HUES64 (cell line): ENCODE data around the gene FAAP100.

Experiments used
- H3K27ac ChIP-seq: 2 replicates; pipeline ENCODE4 v1.7.0; 2013; ENCODE audit warnings: low read depth, low read length, inconsistent platforms
- H3K27me3 ChIP-seq: 2 replicates; pipeline ENCODE4 v1.6.1; 2013; ENCODE audit warnings: mild to moderate bottlenecking, low read length; ENCODE audit not compliant: insufficient read depth
- H3K36me3 ChIP-seq: 2 replicates; pipeline ENCODE4 v1.6.1; 2013; ENCODE audit warnings: mild to moderate bottlenecking, low read length; ENCODE audit not compliant: insufficient read depth
- H3K4me1 ChIP-seq: 2 replicates; pipeline ENCODE4 v1.6.1; 2013; ENCODE audit warnings: mild to moderate bottlenecking, low read length, moderate library complexity; ENCODE audit not compliant: insufficient read depth
- H3K4me3 ChIP-seq: 2 replicates; pipeline ENCODE4 v1.5.1; 2013; ENCODE audit warnings: mild to moderate bottlenecking, low read length, moderate library complexity
- H3K9ac ChIP-seq: 2 replicates; pipeline ENCODE4 v1.6.1; 2013; ENCODE audit warnings: mild to moderate bottlenecking, low read depth, low read length
- H3K9me3 ChIP-seq: 2 replicates; pipeline ENCODE4 v1.6.1; 2013; ENCODE audit warnings: low read depth, low read length; ENCODE audit not compliant: insufficient read depth
- WGBS: fragments of 150-250, 120-280 bp; methylation state at CpG from one replicate; pipeline ENCODE4 v1.1.7; 2013; ENCODE audit warnings: missing lambda C conversion rate; 5-methylcytosine and 5-hydroxymethylcytosine counted together

The FAAP100 gene

DNA sequence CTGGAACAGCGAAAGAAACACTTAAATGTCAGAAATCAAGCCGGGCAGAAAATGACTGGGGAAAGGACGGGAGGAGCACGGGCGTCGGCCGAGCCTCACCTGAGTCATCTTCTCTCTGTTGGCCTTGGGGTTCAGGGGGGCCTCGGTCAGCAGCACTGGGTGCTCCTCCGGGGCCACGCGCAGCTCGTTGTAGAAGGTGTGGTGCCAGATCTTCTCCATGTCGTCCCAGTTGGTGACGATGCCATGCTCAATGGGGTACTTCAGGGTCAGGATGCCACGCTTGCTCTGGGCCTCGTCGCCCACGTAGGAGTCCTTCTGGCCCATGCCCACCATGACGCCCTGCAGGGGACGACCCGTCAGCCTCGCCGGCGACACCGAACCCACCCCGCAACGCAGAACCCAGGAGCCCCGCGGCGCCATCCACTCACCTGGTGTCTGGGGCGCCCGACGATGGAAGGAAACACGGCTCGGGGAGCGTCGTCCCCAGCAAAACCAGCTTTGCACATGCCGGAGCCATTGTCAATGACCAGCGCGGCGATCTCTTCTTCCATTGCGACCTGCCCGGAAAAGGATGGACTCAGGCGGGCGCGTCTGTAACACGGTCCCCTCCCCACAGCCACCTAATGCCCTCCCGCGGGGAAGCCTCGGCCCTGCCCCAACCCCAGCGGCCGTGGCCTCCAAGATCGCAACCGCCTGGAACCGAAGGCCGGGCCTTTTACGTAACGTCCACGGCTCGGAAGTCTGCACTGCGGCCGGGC is 40.2 kb downstream of the FAAP100 start:
- Histone ChIP-seq H3K9ac (peak overlapping the region; percentile 98), H3K9me3 (no peaks in the 10 kb centered on the region), H3K27ac (peak overlapping the region; percentile 91), H3K27me3 (no peaks in the 10 kb centered on the region), H3K4me1 (peaks cover 11% of the 10 kb centered on the region; the same call in 1 of the 2 replicates), H3K36me3 (peaks cover 39% of the 10 kb centered on the region), H3K4me3 (peak overlapping the region; percentile 98)
- WGBS, result 1% methylated on average over 62 of the region's 62 CpGs

DNA sequence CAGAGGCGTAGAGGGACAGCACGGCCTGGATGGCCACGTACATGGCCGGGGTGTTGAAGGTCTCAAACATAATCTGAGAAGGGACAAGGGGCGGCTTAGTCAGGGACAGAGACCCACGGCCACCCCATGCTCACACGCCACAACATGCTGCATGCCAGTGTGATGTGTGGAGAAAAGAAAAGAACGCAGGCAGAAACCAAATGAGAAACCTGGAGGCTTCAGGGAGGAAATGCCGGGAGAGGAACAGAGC is 40.7 kb downstream of the FAAP100 start:
- peaks cover 39% of the 10 kb centered on the region for H3K36me3 ChIP-seq
- 5% methylated on average over 8 of the region's 9 CpGs for WGBS
- peak overlapping the region; percentile 98 for H3K4me3 ChIP-seq
- H3K27me3 ChIP-seq, result no peaks in the 10 kb centered on the region
- peaks cover 11% of the 10 kb centered on the region; the same call in 1 of the 2 replicates for H3K4me1 ChIP-seq
- H3K9ac ChIP-seq, result peak overlapping the region; percentile 98
- H3K9me3 ChIP-seq, result no peaks in the 10 kb centered on the region
- peak overlapping the region; percentile 91 for H3K27ac ChIP-seq

DNA sequence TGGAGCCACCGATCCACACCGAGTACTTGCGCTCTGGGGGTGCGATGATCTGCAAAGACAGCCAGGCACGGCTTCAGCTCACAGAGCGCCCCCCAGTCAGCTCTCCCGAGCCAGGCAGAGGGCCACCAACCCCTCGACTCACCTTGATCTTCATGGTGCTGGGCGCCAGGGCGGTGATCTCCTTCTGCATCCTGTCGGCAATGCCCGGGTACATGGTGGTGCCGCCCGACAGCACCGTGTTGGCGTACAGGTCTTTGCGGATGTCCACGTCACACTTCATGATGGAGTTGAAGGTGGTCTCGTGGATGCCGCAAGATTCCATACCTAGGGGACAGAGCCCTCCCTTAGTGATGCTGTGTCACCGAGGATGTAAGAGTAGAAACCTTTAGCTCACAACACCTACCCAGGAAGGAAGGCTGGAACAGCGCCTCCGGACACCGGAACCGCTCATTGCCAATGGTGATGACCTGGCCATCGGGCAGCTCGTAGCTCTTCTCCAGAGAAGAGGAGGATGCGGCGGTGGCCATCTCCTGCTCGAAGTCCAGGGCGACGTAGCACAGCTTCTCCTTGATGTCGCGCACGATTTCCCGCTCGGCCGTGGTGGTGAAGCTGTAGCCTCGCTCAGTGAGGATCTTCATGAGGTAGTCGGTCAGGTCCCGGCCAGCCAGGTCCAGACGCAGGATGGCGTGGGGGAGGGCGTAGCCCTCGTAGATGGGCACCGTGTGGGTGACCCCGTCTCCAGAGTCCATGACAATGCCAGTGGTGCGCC is 41.2 kb downstream of the FAAP100 start:
- H3K4me1 ChIP-seq, result peaks cover 7% of the 10 kb centered on the region; the same call in 1 of the 2 replicates
- peak overlapping the region; percentile 91 for H3K27ac ChIP-seq
- H3K9me3 ChIP-seq, result no peaks in the 10 kb centered on the region
- peak overlapping the region; percentile 98 for H3K9ac ChIP-seq
- peak overlapping the region; percentile 98 for H3K4me3 ChIP-seq
- H3K27me3 ChIP-seq, result no peaks in the 10 kb centered on the region
- H3K36me3 ChIP-seq, result peaks cover 36% of the 10 kb centered on the region
- WGBS, result 8% methylated on average over 48 of the region's 48 CpGs

DNA sequence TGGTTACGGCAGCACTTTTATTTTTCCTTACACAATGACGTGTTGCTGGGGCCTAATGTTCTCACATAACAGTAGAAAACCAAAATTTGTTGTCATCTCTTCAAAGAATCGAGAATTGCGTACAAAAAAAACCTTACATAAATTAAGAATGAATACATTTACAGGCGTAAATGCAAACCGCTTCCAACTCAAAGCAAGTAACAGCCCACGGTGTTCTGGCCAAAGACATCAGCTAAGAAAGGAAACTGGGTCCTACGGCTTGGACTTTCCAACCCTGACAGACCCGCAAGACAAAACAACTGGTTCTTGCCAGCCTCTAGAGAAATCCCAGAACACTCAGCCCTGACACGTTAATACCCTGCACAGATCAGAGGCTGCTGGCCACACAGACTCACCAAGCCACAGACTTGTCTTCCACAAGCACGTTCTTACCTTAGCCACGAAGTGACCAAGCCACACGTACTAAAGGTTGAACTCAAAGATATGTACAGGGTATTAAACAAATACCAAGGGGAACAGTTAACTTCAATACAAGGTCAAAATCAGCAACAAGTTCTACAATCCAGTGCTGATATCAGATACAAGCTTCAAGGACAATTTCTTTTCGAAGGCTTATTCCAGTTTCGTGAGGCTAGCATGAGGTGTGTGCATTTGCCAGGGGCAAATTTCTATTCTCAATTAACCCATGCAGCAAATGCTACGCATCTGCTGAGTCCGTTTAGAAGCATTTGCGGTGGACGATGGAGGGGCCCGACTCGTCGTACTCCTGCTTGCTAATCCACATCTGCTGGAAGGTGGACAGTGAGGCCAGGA is 42.0 kb downstream of the FAAP100 start:
- 31% methylated on average over 22 of the region's 22 CpGs for WGBS
- Histone ChIP-seq H3K36me3 (peaks cover 36% of the 10 kb centered on the region), H3K4me1 (no peaks in the 10 kb centered on the region), H3K9me3 (no peaks in the 10 kb centered on the region), H3K27ac (peak overlapping the region; percentile 91; the same call in 1 of the 2 replicates), H3K27me3 (no peaks in the 10 kb centered on the region), H3K9ac (peak overlapping the region; percentile 98), H3K4me3 (peak overlapping the region; percentile 98)

DNA sequence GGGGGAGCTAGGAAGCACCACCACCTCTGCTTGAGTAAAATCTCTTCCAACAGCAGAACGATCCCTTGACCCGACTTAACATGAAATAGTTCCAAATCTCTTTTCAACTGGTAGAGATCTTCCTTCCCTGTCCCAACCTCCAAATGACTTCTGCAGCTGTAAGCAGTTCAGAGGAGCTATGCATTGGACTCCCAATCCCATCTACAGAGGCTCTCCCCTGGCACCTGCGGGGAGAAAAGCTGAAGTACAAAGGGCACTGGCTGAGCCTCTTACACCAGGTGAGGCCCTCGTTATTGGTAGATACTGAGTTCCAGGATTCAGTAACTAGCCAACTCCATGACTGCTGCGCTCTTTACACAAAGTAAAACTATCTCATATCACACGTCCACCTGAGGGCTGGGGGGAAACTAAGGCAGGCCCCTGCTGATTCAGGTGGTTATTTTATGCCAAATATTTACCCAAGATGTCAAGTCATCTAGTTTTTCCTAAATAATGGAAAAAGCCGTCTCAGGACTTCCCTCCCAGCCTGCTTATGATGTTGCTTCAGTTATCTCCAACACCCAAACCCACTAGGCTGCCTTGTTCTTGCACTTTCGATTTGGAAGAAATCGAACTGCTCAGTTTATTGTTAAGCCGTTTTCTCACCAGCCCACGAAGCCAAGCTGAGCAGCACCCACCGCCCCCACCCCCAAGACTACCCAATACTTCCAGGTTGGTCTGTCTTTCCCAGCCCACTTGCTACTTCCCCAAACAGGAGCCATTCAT is 42.8 kb downstream of the FAAP100 start:
- Histone ChIP-seq H3K9ac (peak overlapping the region; percentile 98), H3K4me3 (peak overlapping the region; percentile 98), H3K36me3 (peaks cover 36% of the 10 kb centered on the region), H3K9me3 (no peaks in the 10 kb centered on the region), H3K4me1 (no peaks in the 10 kb centered on the region), H3K27ac (peak overlapping the region; percentile 91; the same call in 1 of the 2 replicates), H3K27me3 (no peaks in the 10 kb centered on the region)
- WGBS, result 73% methylated on average over 12 of the region's 12 CpGs

DNA sequence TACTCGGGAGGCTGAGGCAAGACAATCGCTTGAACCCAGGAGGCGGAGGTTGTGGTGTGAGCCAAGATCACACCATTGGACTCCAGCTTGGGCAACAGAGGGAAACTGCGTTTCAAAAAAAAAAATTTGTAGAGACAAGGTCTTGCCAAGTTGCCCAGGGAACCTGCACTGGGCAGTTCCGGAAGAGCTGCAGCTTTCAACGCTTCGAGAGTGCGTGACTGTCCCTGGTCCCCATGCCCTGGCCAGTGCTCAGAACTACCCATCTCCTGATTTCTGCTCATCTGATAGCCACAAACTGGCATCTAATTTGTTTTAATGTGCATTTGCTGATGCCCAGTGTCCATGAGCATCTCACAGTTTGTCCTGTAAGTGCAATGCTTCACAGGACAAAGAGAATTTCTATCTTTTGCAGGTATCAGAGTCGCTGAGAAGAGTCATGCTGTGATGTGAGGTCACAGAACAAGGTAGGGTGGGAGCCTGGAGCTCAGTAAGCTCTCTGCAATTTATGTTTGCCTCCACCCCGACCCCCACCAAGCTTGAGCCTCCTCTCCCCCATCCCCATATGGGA is 43.4 kb downstream of the FAAP100 start:
- H3K4me1 ChIP-seq, result no peaks in the 10 kb centered on the region
- H3K9me3 ChIP-seq, result no peaks in the 10 kb centered on the region
- no peaks in the 10 kb centered on the region for H3K27me3 ChIP-seq
- 88% methylated on average over 9 of the region's 10 CpGs for WGBS
- peak overlapping the region; percentile 98; the same call in 1 of the 2 replicates for H3K9ac ChIP-seq
- peaks cover 36% of the 10 kb centered on the region for H3K36me3 ChIP-seq
- H3K4me3 ChIP-seq, result peak overlapping the region; percentile 98
- H3K27ac ChIP-seq, result peak overlapping the region; percentile 91; the same call in 1 of the 2 replicates

DNA sequence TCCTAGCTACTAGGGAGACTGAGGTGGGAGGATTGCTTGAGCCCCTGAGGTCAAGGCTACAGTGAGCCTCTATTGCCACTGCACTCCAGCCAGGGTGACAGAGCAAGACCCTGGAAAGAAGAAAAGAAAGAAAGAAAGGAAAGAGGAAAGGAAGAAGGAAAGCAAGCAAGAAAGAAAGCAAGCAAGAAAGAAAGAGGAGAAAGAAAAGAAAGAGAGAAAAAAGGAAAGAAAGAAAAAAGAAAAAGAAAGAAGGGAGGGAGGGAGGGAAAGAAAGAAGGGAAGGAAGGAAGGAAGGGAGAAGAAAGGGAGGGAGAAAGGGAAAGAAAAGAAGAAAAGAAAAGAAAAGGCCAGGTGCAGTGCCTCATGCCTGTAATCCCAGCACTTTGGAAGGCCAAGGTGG is 48.5 kb downstream of the FAAP100 start:
- H3K9me3 ChIP-seq, result no peaks in the 10 kb centered on the region
- no peak overlapping the region for H3K9ac ChIP-seq
- H3K4me1 ChIP-seq, result no peaks in the 10 kb centered on the region
- no peak overlapping the region for H3K27ac ChIP-seq
- no peak overlapping the region for H3K4me3 ChIP-seq
- H3K27me3 ChIP-seq, result no peaks in the 10 kb centered on the region
- H3K36me3 ChIP-seq, result no peaks in the 10 kb centered on the region

DNA sequence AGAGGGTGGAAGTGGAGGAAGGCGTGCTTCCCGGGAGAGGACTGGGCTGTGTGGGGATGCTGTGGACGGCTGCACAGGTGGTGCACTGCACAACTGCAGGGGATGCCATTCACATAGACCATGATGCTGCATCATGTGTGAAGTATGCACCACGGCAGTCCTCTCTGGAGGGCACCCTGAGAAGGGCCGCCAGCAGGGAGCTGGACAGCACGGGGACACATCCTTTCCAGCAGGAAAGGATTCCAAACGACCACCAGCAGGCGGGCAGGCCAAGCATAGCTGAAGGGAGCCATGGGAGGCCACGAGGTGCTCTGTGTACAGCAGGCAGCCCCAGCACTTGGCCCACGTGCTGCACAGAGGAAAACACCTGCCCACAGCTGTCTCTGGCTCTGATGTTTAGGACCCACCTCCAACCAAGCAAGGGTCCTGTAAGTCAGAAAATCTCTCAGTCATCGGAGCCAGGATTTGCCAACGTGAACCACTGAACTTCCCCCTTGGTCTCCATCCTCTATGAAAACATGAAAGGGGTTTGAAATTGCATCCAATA is 49.6 kb downstream of the FAAP100 start:
- no peaks in the 10 kb centered on the region for H3K4me1 ChIP-seq
- no peak overlapping the region for H3K27ac ChIP-seq
- H3K36me3 ChIP-seq, result no peaks in the 10 kb centered on the region
- no peaks in the 10 kb centered on the region for H3K27me3 ChIP-seq
- H3K9me3 ChIP-seq, result no peaks in the 10 kb centered on the region
- H3K4me3 ChIP-seq, result no peak overlapping the region
- no peak overlapping the region for H3K9ac ChIP-seq
- WGBS, result 83% methylated on average over 12 of the region's 12 CpGs

DNA sequence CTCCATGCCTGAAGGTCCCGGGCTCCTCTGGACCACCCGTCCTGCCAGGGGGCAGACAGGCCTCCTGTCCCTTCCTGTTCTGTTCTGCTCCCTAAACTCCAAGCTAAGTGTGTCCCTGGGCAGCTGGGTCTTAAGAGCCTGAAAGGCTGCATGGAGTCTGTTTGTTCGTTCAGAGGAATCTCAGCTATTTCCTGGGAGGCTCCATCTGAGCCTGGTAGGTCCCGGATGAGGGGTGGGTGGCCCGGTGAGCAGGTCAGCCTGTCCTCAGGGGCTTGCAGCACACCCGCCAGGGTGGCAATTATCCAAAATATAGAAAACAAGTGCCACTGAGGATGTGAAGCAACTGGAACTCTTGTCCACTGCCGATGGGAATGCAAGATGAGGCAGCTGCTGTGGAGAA is 52.1 kb downstream of the FAAP100 start:
- no peaks in the 10 kb centered on the region for H3K36me3 ChIP-seq
- no peak overlapping the region for H3K4me3 ChIP-seq
- H3K9me3 ChIP-seq, result no peaks in the 10 kb centered on the region
- H3K4me1 ChIP-seq, result no peaks in the 10 kb centered on the region
- no peak overlapping the region for H3K27ac ChIP-seq
- 69% methylated on average over 7 of the region's 7 CpGs for WGBS
- H3K27me3 ChIP-seq, result no peaks in the 10 kb centered on the region
- no peak overlapping the region for H3K9ac ChIP-seq

DNA sequence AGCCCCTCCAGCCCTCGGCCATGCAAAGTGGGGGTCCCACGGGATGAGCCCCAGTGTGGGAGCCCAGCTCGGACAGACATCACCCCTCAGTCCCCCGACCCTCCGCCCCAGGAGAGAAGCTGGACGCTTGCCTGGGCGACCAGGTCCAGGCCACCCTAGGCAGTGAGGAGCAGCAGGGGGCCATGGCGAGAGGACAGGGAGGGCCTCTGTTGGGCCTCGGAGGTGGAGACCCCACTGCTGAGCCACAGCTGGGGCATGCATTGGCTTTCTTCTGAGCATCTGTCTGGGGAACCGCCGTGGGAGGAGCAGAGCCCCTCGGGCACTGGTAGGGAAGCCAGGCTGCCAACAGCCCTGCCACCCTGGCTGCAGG is 52.6 kb downstream of the FAAP100 start:
- H3K4me1 ChIP-seq, result no peaks in the 10 kb centered on the region; the same call in 1 of the 2 replicates
- no peaks in the 10 kb centered on the region for H3K36me3 ChIP-seq
- no peak overlapping the region for H3K9ac ChIP-seq
- H3K27me3 ChIP-seq, result no peaks in the 10 kb centered on the region
- no peak overlapping the region for H3K4me3 ChIP-seq
- H3K9me3 ChIP-seq, result no peaks in the 10 kb centered on the region
- 70% methylated on average over 12 of the region's 12 CpGs for WGBS
- H3K27ac ChIP-seq, result no peak overlapping the region
